ENCODE data around the gene CHRM3. TPM values are rescaled to one million over a fixed set of nuclear protein-coding genes. Genes with fewer than 3 reads are reported as not detected.

CHRM3 gene
- total RNA-seq, 1 donor from 2014 or later = 1.6 TPM

DNA sequence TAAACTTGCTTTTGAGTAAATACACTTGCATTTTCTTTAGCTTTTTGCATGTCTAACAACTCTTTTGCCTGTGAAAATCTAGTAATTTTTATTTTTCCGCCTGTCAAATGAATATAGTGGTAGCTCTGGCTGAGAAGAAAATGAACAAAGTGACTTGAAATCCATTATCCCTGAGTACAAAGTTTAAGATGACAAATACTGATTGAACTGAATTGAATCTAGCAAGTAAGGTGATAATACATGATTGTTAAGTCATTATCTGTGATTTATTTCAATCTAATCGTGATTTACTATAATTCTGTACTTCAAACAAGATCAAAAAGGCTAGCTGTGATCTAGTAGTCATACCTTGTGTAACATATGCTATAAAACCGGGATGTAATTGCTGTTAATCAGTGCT is 42.8 kb downstream of the CHRM3 start:
- Histone ChIP-seq H3K27ac (ENCODE audit: low read depth, low read length) (no peak overlapping the region), H3K36me3 (ENCODE audit: control insufficient read depth in 3 of 3, insufficient read depth in 3 of 3, low read length in 3 of 3) (no peaks in the 10 kb centered on the region), H3K9me3 (ENCODE audit: control insufficient read depth in 3 of 3, low read length in 3 of 3) (no peaks in the 10 kb centered on the region), H3K9ac (ENCODE audit: low read depth in 1 of 3, low read length in 3 of 3) (no peak overlapping the region), H3K4me3 (ENCODE audit: low read length in 3 of 3) (no peak overlapping the region), H3K27me3 (ENCODE audit: control insufficient read depth in 3 of 3, insufficient read depth in 3 of 3, low read length in 3 of 3) (no peaks in the 10 kb centered on the region), H3K4me1 (ENCODE audit: control insufficient read depth in 3 of 3, insufficient read depth in 3 of 3, low read length in 3 of 3) (no peaks in the 10 kb centered on the region)

DNA sequence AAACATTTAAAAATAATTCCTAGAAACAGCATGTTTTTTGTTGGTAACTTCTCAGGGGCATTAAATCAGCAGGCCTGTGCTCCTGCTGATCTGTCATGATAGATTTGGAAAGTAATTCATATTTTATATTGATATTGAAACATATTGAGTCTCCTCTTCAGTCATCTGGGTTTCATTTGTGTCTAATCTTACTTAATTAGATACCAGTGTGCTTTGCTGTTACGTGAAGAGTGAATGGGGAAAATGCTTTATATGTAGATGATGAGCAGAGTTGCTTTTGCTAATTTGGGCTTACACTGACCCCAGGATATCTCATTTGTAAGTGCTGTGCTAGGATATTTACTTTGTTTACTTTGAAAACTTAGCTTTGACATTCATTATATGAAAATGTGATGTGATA is 45.9 kb downstream of the CHRM3 start:
- Histone ChIP-seq H3K27me3 (ENCODE audit: control insufficient read depth in 3 of 3, insufficient read depth in 3 of 3, low read length in 3 of 3) (no peaks in the 10 kb centered on the region), H3K4me1 (ENCODE audit: control insufficient read depth in 3 of 3, insufficient read depth in 3 of 3, low read length in 3 of 3) (no peaks in the 10 kb centered on the region), H3K9ac (ENCODE audit: low read depth in 1 of 3, low read length in 3 of 3) (no peak overlapping the region), H3K36me3 (ENCODE audit: control insufficient read depth in 3 of 3, insufficient read depth in 3 of 3, low read length in 3 of 3) (no peaks in the 10 kb centered on the region), H3K27ac (ENCODE audit: low read depth, low read length) (no peak overlapping the region), H3K4me3 (ENCODE audit: low read length in 3 of 3) (no peak overlapping the region), H3K9me3 (ENCODE audit: control insufficient read depth in 3 of 3, low read length in 3 of 3) (no peaks in the 10 kb centered on the region)

DNA sequence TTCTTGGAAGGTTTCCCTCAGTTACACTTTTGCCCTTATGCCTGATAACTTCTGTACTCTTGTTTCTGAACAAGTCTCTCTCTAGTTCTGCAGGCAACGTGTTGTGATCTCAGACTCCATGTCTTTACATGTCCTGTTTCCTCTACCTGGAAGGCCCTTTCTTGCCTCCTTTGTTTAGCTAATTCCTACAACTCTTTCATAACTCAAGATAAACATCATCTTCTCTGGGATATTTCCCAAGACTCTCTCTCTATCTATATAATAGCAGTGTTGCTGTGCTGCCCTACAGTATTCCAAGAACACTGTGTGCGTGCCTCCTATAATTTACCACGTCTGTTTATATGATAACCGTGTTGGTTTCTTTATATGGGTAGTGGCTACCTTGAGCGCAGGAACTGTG is 47.8 kb downstream of the CHRM3 start:
- H3K27ac ChIP-seq (ENCODE audit: low read depth, low read length) = no peak overlapping the region
- H3K36me3 ChIP-seq (ENCODE audit: control insufficient read depth in 3 of 3, insufficient read depth in 3 of 3, low read length in 3 of 3) = no peaks in the 10 kb centered on the region
- no peak overlapping the region for H3K4me3 ChIP-seq (ENCODE audit: low read length in 3 of 3)
- H3K4me1 ChIP-seq (ENCODE audit: control insufficient read depth in 3 of 3, insufficient read depth in 3 of 3, low read length in 3 of 3) = no peaks in the 10 kb centered on the region
- no peak overlapping the region for H3K9ac ChIP-seq (ENCODE audit: low read depth in 1 of 3, low read length in 3 of 3)
- no peaks in the 10 kb centered on the region for H3K9me3 ChIP-seq (ENCODE audit: control insufficient read depth in 3 of 3, low read length in 3 of 3)
- no peaks in the 10 kb centered on the region for H3K27me3 ChIP-seq (ENCODE audit: control insufficient read depth in 3 of 3, insufficient read depth in 3 of 3, low read length in 3 of 3)
